GM12878 (cell line): ENCODE data around the gene DNAJB2. TPM values are rescaled to one million over a fixed set of nuclear protein-coding genes. Genes with fewer than 3 reads are reported as not detected.

Experiments
- ATF2 ChIP-seq: IDR thresholded peaks from 2 replicates; pipeline ENCODE4 v1.6.1; 2012; ENCODE audit warnings: low read length, inconsistent platforms
- ATF7 ChIP-seq: fragments of 450-650 bp; IDR thresholded peaks from 2 replicates; pipeline ENCODE4 v1.6.1; 2016; ENCODE audit warnings: low read depth, mild to moderate bottlenecking
- EGR1 ChIP-seq, 2 experiments: IDR thresholded peaks; 1 replicate in 1 of 2; 2 replicates in 1 of 2; pipeline ENCODE4 v1.6.1; 2011 to 2012; ENCODE audit warnings: low read depth in 2 of 2, low read length in 2 of 2, borderline replicate concordance in 1 of 2, mild to moderate bottlenecking in 1 of 2, moderate library complexity in 1 of 2
- ESRRA ChIP-seq: IDR thresholded peaks from 2 replicates; pipeline ENCODE4 v1.6.1; 2012; ENCODE audit warnings: mild to moderate bottlenecking, low read length, improper control_type of control experiment
- EZH2 ChIP-seq: IDR thresholded peaks from 2 replicates; pipeline ENCODE4 v1.6.1; 2012; ENCODE audit warnings: low read depth, mild to moderate bottlenecking, control low read depth, inconsistent platforms, low read length, borderline replicate concordance; ENCODE audit not compliant: control insufficient read depth
- FOXK2 ChIP-seq: fragments of 450-650 bp; IDR thresholded peaks from 2 replicates; pipeline ENCODE4 v1.6.1; 2017; ENCODE audit warnings: mild to moderate bottlenecking, moderate library complexity
- FOXM1 ChIP-seq: IDR thresholded peaks from 2 replicates; pipeline ENCODE4 v1.6.1; 2012; ENCODE audit warnings: low read depth, mild to moderate bottlenecking, inconsistent platforms, low read length, moderate library complexity
- JUNB ChIP-seq: IDR thresholded peaks from 2 replicates; pipeline ENCODE4 v1.6.1; 2016; ENCODE audit warnings: antibody characterized with exemption, mild to moderate bottlenecking
- MEF2A ChIP-seq: IDR thresholded peaks from 2 replicates; pipeline ENCODE4 v1.6.1; 2011; ENCODE audit warnings: low read depth, mild to moderate bottlenecking, low read length, moderate library complexity; ENCODE audit not compliant: insufficient read depth
- MYB ChIP-seq: fragments of 150-350 bp; IDR thresholded peaks from 2 replicates; pipeline ENCODE4 v1.6.1; 2014; ENCODE audit warnings: mild to moderate bottlenecking, low read depth, low read length, borderline replicate concordance
- NR2F1 ChIP-seq: fragments of 450-650 bp; conservative IDR thresholded peaks from 2 replicates; pipeline ENCODE4 v1.6.1; 2017; ENCODE audit warnings: mild to moderate bottlenecking
- NRF1 ChIP-seq: conservative IDR thresholded peaks from 2 replicates; pipeline ENCODE4 v1.6.1; 2011; ENCODE audit warnings: mild to moderate bottlenecking, low read depth, low read length, improper control_type of control experiment
- PAX5 ChIP-seq: IDR thresholded peaks from 2 replicates; pipeline ENCODE4 v1.6.1; 2011; ENCODE audit warnings: low read depth, low read length, borderline replicate concordance
- RB1 ChIP-seq: fragments of 450-650 bp; formaldehyde crosslinking; IDR thresholded peaks from 2 replicates; pipeline ENCODE4 v1.6.1; 2017; ENCODE audit warnings: mild to moderate bottlenecking, borderline replicate concordance
- SIX5 ChIP-seq: IDR thresholded peaks from 2 replicates; pipeline ENCODE4 v1.6.1; 2011; ENCODE audit warnings: mild to moderate bottlenecking, low read depth, low read length, moderate library complexity; ENCODE audit not compliant: severe bottlenecking
- SMARCA5 ChIP-seq: fragments of 450-650 bp; IDR thresholded peaks from 2 replicates; pipeline ENCODE4 v1.6.1; 2017; ENCODE audit warnings: mild to moderate bottlenecking
- TCF12 ChIP-seq: IDR thresholded peaks from 2 replicates; pipeline ENCODE4 v1.6.1; 2011; ENCODE audit warnings: low read depth, mild to moderate bottlenecking, low read length
- USF1 ChIP-seq: IDR thresholded peaks from 2 replicates; pipeline ENCODE4 v1.6.1; 2011; ENCODE audit warnings: borderline replicate concordance, low read depth, mild to moderate bottlenecking, moderate library complexity, mixed read lengths, low read length; ENCODE audit not compliant: insufficient read depth; ENCODE audit errors: extremely low read length
- ZNF217 ChIP-seq: fragments of 450-650 bp; IDR thresholded peaks from 2 replicates; pipeline ENCODE4 v1.6.1; 2017; ENCODE audit warnings: antibody characterized with exemption, mild to moderate bottlenecking
- ZNF687 ChIP-seq: fragments of 450-650 bp; IDR thresholded peaks from 2 replicates; pipeline ENCODE4 v1.6.1; 2017; ENCODE audit warnings: mild to moderate bottlenecking, moderate library complexity
- ZSCAN29 ChIP-seq: fragments of 450-650 bp; IDR thresholded peaks from 2 replicates; pipeline ENCODE4 v1.6.1; 2017; ENCODE audit warnings: mild to moderate bottlenecking, moderate library complexity
- polyA plus RNA-seq, 11 experiments: library from polyadenylated mRNA; depleted of rRNA in 4 of 11; unstranded in 6 of 11; stranded (reverse) in 5 of 11; fragments of >200 nt; fragmentation: Nextera tagmentation in 4 of 11; fragmentation: Illumina TruSeq in 1 of 11; extraction: Ambion mirVana in 4 of 11; extraction: Trizol in 1 of 11; gene quantifications; 1 replicate in 1 of 11; 2 replicates in 10 of 11; pipeline versions ENCODE4 v1.2.1 to v1.2.3, GENCODE V29; 2011 to 2016; ENCODE audit warnings: inconsistent platforms in 2 of 11, missing spikeins in 2 of 11, low read depth in 1 of 11
- total RNA-seq, 4 experiments: library from RNA; depleted of rRNA in 3 of 4; stranded (reverse); fragments of >200 nt in 3 of 4; fragmentation: Illumina TruSeq in 1 of 4; extraction: Trizol in 1 of 4; gene quantifications; 2 replicates each; pipeline versions ENCODE4 v1.2.1 to v1.2.3, GENCODE V29; 2013 to 2021

DNAJB2 gene
- total and polyA plus RNA-seq, 10 of the 15 experiments (the other 5 are each of a cell fraction or from before 2014, with no cell fraction given), result 0.26 to 36.5 (median 12.5) TPM

- TF ChIP-seq ESRRA, result no peak
- TF ChIP-seq ATF7, result no peak
- TF ChIP-seq ZSCAN29, result peak; percentile 73; the same call in 1 of the 2 replicates
- TF ChIP-seq USF1, result no peak
- TF ChIP-seq ZNF217, result peak; percentile 85
- TF ChIP-seq ZNF687, result peak; percentile 87
- TF ChIP-seq EZH2, result no peak
- peak; percentile 27; the same call in 1 of the 2 replicates for TF ChIP-seq MEF2A
- TF ChIP-seq JUNB, result no peak
- TF ChIP-seq FOXM1, result no peak; the same call in 1 of the 2 replicates
- peak; percentile 92; the same call in 1 of the 2 replicates for TF ChIP-seq RB1
- no peak for TF ChIP-seq MYB
- no peak; the same call in 1 of the 2 replicates for TF ChIP-seq PAX5
- peak; percentile 76 for TF ChIP-seq NR2F1
- TF ChIP-seq EGR1 (IDR thresholded peaks at IDR 0.05; ENCODE audit: borderline replicate concordance in 1 of 2, low read depth in 2 of 2, low read length in 2 of 2), result peak in 1 of 2 experiments; percentile 98; a peak in 2 of 3 replicates
- no peak for TF ChIP-seq NRF1
- TF ChIP-seq SMARCA5, result peak; percentile 100
- peak; percentile 53 for TF ChIP-seq TCF12
- no peak for TF ChIP-seq SIX5
- TF ChIP-seq ATF2, result no peak
- no peak for TF ChIP-seq FOXK2
Measured at GRCh38 chr2:219294356-219295351, 15.5 kb downstream of the DNAJB2 start (continued).
